GM23248 (cell line): ENCODE data around the gene PCBP3. TPM values are rescaled to one million over a fixed set of nuclear protein-coding genes. Genes with fewer than 3 reads are reported as not detected.

Experiments used
- DNase-seq: peaks from one replicate; pipeline ENCODE4 v3.0.0-alpha.2; 2015
- H2AFZ ChIP-seq: fragments of 200-600 bp; sonication (generic); 2 replicates; pipeline ENCODE4 v1.6.1; 2016; ENCODE audit warnings: antibody characterized with exemption
- H3F3A ChIP-seq: fragments of 200-600 bp; sonication (generic); 2 replicates; pipeline ENCODE4 v1.6.1; 2016; ENCODE audit warnings: mild to moderate bottlenecking, antibody characterized with exemption, mixed run types; ENCODE audit not compliant: insufficient read depth
- H3K27ac ChIP-seq: fragments of 200-600 bp; sonication (generic); 2 replicates; pipeline ENCODE4 v1.5.1; 2016; ENCODE audit warnings: mild to moderate bottlenecking
- H3K27me3 ChIP-seq: fragments of 200-600 bp; sonication (generic); replicated peaks from 2 replicates; pipeline ENCODE4 v1.6.1; 2016; ENCODE audit warnings: mild to moderate bottlenecking; ENCODE audit not compliant: insufficient read depth
- H3K36me3 ChIP-seq: fragments of 200-600 bp; sonication (generic); 2 replicates; pipeline ENCODE4 v1.6.1; 2016; ENCODE audit warnings: low read depth, mild to moderate bottlenecking
- H3K4me1 ChIP-seq: fragments of 200-600 bp; sonication (generic); 2 replicates; pipeline ENCODE4 v1.6.1; 2016; ENCODE audit warnings: mild to moderate bottlenecking; ENCODE audit not compliant: insufficient read depth
- H3K4me2 ChIP-seq: fragments of 200-600 bp; sonication (generic); one replicate; pipeline ENCODE4 v1.6.1; 2016; ENCODE audit warnings: mild to moderate bottlenecking; ENCODE audit not compliant: unreplicated experiment
- H3K4me3 ChIP-seq: fragments of 200-600 bp; sonication (generic); 2 replicates; pipeline ENCODE4 v1.5.1; 2016; ENCODE audit warnings: mild to moderate bottlenecking
- H3K79me2 ChIP-seq: fragments of 200-600 bp; sonication (generic); 2 replicates; pipeline ENCODE4 v1.6.1; 2016; ENCODE audit warnings: mild to moderate bottlenecking; ENCODE audit not compliant: insufficient read depth
- H3K9ac ChIP-seq: fragments of 200-600 bp; sonication (generic); 2 replicates; pipeline ENCODE4 v1.6.1; 2016; ENCODE audit warnings: mild to moderate bottlenecking
- H3K9me2 ChIP-seq: fragments of 200-600 bp; sonication (generic); 2 replicates; pipeline ENCODE4 v1.6.1; 2016; ENCODE audit warnings: mixed run types, mild to moderate bottlenecking, moderate library complexity; ENCODE audit not compliant: insufficient read depth
- H3K9me3 ChIP-seq: fragments of 200-600 bp; sonication (generic); one replicate; pipeline ENCODE4 v1.6.1; 2017; ENCODE audit warnings: low read depth
- H4K20me1 ChIP-seq: fragments of 200-600 bp; sonication (generic); 2 replicates; pipeline ENCODE4 v1.6.0; 2016; ENCODE audit not compliant: insufficient read depth
- EZH2 ChIP-seq: fragments of 200-600 bp; sonication (generic); IDR thresholded peaks from 2 replicates; pipeline ENCODE4 v1.6.1; 2018; ENCODE audit warnings: antibody characterized with exemption, mild to moderate bottlenecking; ENCODE audit not compliant: insufficient read depth, poor library complexity, severe bottlenecking
- EZH2phosphoT487 ChIP-seq: fragments of 200-600 bp; sonication (generic); IDR thresholded peaks from 2 replicates; pipeline ENCODE4 v1.6.1; 2018; ENCODE audit warnings: antibody characterized with exemption, moderate library complexity, mild to moderate bottlenecking, low read depth; ENCODE audit not compliant: insufficient read depth
- WGBS, 2 experiments: methylation state at CpG; one replicate each; pipeline ENCODE4 v1.1.6; 2015 to 2017; ENCODE audit warnings: low lambda C conversion rate in 2 of 2, low coverage in 1 of 2; ENCODE audit errors: missing lambda C conversion rate in 2 of 2; 5-methylcytosine and 5-hydroxymethylcytosine counted together
- in situ Hi-C: fragments of 300-500 bp; cut with MboI; formaldehyde crosslinking; loops from 2 replicates; pipeline ENCODE4 v1.15.0; 2020
- polyA plus RNA-seq: library from polyadenylated mRNA; unstranded; fragments of >200 nt; fragmentation: Nextera tagmentation; extraction: Ambion mirVana; gene quantifications from 2 replicates; pipeline ENCODE4 v1.2.1, GENCODE V29; 2016
- total RNA-seq: library from RNA; depleted of rRNA; stranded (reverse); fragments of >200 nt; shearing (Covaris generic); gene quantifications from 2 replicates; pipeline ENCODE4 v1.2.3, GENCODE V29; 2014

PCBP3 gene
- total and polyA plus RNA-seq, 2 experiments from 2014 or later = 0.32 to 1.3 TPM

- Histone ChIP-seq H3K9me3 (no peaks in the 10 kb centered on the region), H2AFZ (no peak overlapping the region)
Observed at GRCh38 chr21:45868488-45868887, 225.0 kb downstream of the PCBP3 start.

GRCh38 chr21:45869121-45870007 lies 225.8 kb downstream of the PCBP3 start:
- no peaks in the 10 kb centered on the region for H3K36me3 ChIP-seq
- H3K4me2 ChIP-seq = no peak overlapping the region
- H3K4me1 ChIP-seq = peaks cover 27% of the 10 kb centered on the region
- no peaks in the 10 kb centered on the region for H3K79me2 ChIP-seq
- DNase-seq = peak; percentile 85
- no peaks in the 10 kb centered on the region for H3K9me3 ChIP-seq
- no peaks in the 10 kb centered on the region for H3K9me2 ChIP-seq
- H3K27ac ChIP-seq = no peak overlapping the region
- 69 to 73% methylated on average over 19 to 24 of the region's 24 CpGs for WGBS, 2 experiments
- no peaks in the 10 kb centered on the region for H3K27me3 ChIP-seq
- in situ Hi-C loops = no loop called here
- no peak for TF ChIP-seq EZH2phosphoT487
- TF ChIP-seq EZH2 = no peak
- H3K9ac ChIP-seq = no peak overlapping the region
- peaks cover 11% of the 10 kb centered on the region for H3F3A ChIP-seq
- H2AFZ ChIP-seq = no peak overlapping the region
- H3K4me3 ChIP-seq = no peak overlapping the region
- no peaks in the 10 kb centered on the region for H4K20me1 ChIP-seq

More at GRCh38 chr21:45868488-45868887, 225.0 kb downstream of the PCBP3 start:
- Histone ChIP-seq H3K9ac (no peak overlapping the region), H3K27ac (no peak overlapping the region), H3K79me2 (no peaks in the 10 kb centered on the region), H3K9me2 (no peaks in the 10 kb centered on the region), H3K27me3 (no peaks in the 10 kb centered on the region), H3K4me3 (no peak overlapping the region), H3K4me1 (peaks cover 26% of the 10 kb centered on the region), H3F3A (peaks cover 11% of the 10 kb centered on the region), H3K36me3 (no peaks in the 10 kb centered on the region), H3K4me2 (no peak overlapping the region), H4K20me1 (no peaks in the 10 kb centered on the region)
- TF ChIP-seq EZH2phosphoT487 = no peak
- no peak for TF ChIP-seq EZH2
- WGBS, 2 experiments = 96% methylated on average over 19 to 22 of the region's 22 CpGs
- no peak for DNase-seq
- in situ Hi-C loops = no loop called here

DNA sequence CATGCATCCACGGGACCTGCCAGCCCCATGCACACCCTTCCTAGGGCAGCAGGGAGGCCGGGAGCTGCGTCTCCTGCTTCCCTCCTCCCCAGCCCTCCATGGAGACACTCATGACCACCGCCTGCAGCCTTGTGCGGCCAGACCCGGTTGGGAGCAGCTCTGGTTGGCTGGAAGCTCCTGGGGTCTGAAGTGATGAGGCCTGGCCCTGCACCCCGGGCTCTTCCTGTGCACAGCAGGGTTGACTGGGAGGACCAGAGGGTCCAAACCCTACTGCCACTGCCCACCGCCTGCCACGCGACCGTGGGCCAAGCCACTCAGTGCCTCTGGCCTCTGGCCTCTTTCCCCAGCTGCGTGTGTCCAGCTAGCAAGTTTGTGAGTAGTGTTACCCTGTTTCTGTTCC lies 226.9 kb downstream of the PCBP3 start:
- Histone ChIP-seq H3F3A (peaks cover 4% of the 10 kb centered on the region; the same call in 1 of the 2 replicates), H3K4me2 (peak overlapping the region; percentile 45), H4K20me1 (no peaks in the 10 kb centered on the region), H3K4me3 (no peak overlapping the region), H3K9me2 (no peaks in the 10 kb centered on the region), H3K27me3 (no peaks in the 10 kb centered on the region), H3K9ac (no peak overlapping the region), H3K79me2 (no peaks in the 10 kb centered on the region), H2AFZ (no peak overlapping the region), H3K4me1 (peaks cover 25% of the 10 kb centered on the region), H3K36me3 (no peaks in the 10 kb centered on the region), H3K9me3 (no peaks in the 10 kb centered on the region), H3K27ac (no peak overlapping the region)
- no peak for DNase-seq
- TF ChIP-seq EZH2phosphoT487 (no peak), EZH2 (no peak)
- in situ Hi-C loops = no loop called here
- 91 to 92% methylated on average over 12 of the region's 12 CpGs for WGBS, 2 experiments

GRCh38 chr21:45870851-45871615 lies 227.5 kb downstream of the PCBP3 start:
- Histone ChIP-seq H3K4me3 (no peak overlapping the region), H3K27me3 (no peaks in the 10 kb centered on the region), H3F3A (peaks cover 8% of the 10 kb centered on the region; the same call in 1 of the 2 replicates), H3K4me2 (no peak overlapping the region), H2AFZ (no peak overlapping the region), H3K9me3 (no peaks in the 10 kb centered on the region), H3K4me1 (peaks cover 27% of the 10 kb centered on the region), H3K36me3 (no peaks in the 10 kb centered on the region), H3K79me2 (no peaks in the 10 kb centered on the region), H3K27ac (no peak overlapping the region), H3K9me2 (no peaks in the 10 kb centered on the region), H3K9ac (no peak overlapping the region), H4K20me1 (no peaks in the 10 kb centered on the region)
- in situ Hi-C loops = no loop called here
- WGBS, 2 experiments = 94 to 95% methylated on average over 16 of the region's 17 CpGs
- TF ChIP-seq EZH2 = no peak
- TF ChIP-seq EZH2phosphoT487 = no peak
- no peak for DNase-seq
